H1 (cell line): ENCODE measurements around the gene EXOSC10. TPM values are rescaled to one million over a fixed set of nuclear protein-coding genes. Genes with fewer than 3 reads are reported as not detected.

ENCODE experiments used
- CTCF ChIA-PET: fragments of 300-600 bp; sonication (Branson Sonifier 250); formaldehyde crosslinking; loops from one replicate; lab custom pipeline; 2021; ENCODE audit not compliant: partially characterized antibody; lab: Charles Lee
- POLR2A ChIA-PET: fragments of 300-600 bp; sonication (Branson Sonifier 250); formaldehyde crosslinking; loops from one replicate; lab custom pipeline; 2021; ENCODE audit warnings: inconsistent platforms; ENCODE audit not compliant: partially characterized antibody; lab: Charles Lee
- DNase-seq, 2 experiments: peaks; one replicate each; pipeline versions ENCODE4 v3.0.0 to v3.0.0-alpha.2; 2010 to 2022; ENCODE audit warnings: low spot score in 2 of 2, low read depth in 1 of 2, mixed read lengths in 1 of 2
- FAIRE-seq: peaks from 2 replicates; lab custom pipeline; 2011; peaks lifted over from hg19 to GRCh38; lab: Jason Lieb, UNC
- H2AFZ ChIP-seq: 2 replicates; pipeline ENCODE4 v1.8.1; 2012; ENCODE audit warnings: low read length, inconsistent platforms
- H2AK5ac ChIP-seq: 2 replicates; pipeline ENCODE4 v1.6.1; 2013; ENCODE audit warnings: low read depth, low read length
- H2BK120ac ChIP-seq: replicated peaks from 2 replicates; pipeline ENCODE3; 2013; ENCODE audit warnings: low read depth, low read length, inconsistent platforms
- H2BK12ac ChIP-seq: 2 replicates; pipeline ENCODE4 v1.6.1; 2013; ENCODE audit warnings: low read depth, low read length
- H2BK15ac ChIP-seq: 2 replicates; pipeline ENCODE4 v1.6.1; 2013; ENCODE audit warnings: low read length
- H2BK20ac ChIP-seq: 2 replicates; pipeline ENCODE4 v1.6.1; 2013; ENCODE audit warnings: low read length
- H2BK5ac ChIP-seq: 2 replicates; pipeline ENCODE4 v1.6.1; 2013; ENCODE audit warnings: low read depth, low read length
- H3K14ac ChIP-seq: 2 replicates; pipeline ENCODE4 v1.6.1; 2013; ENCODE audit warnings: inconsistent platforms; ENCODE audit not compliant: insufficient read length
- H3K18ac ChIP-seq: 2 replicates; pipeline ENCODE4 v1.6.1; 2013; ENCODE audit warnings: low read length; ENCODE audit errors: extremely low read depth
- H3K23ac ChIP-seq: 2 replicates; pipeline ENCODE4 v1.6.1; 2013; ENCODE audit warnings: inconsistent platforms; ENCODE audit not compliant: insufficient read length
- H3K23me2 ChIP-seq: 2 replicates; pipeline ENCODE4 v1.6.1; 2013; ENCODE audit warnings: low read depth, low read length
- H3K27ac ChIP-seq: 2 replicates; pipeline ENCODE4 v1.6.1; 2011; ENCODE audit warnings: low read depth, low read length, inconsistent platforms
- H3K27me3 ChIP-seq, 4 experiments: replicated peaks in 1 of 4; 1 replicate in 1 of 4; 2 replicates in 3 of 4; pipeline versions ENCODE4 v1.6.1 to v1.8.1; 2011 to 2013; ENCODE audit warnings: low read length in 3 of 4, mild to moderate bottlenecking in 3 of 4, inconsistent platforms in 2 of 4, mixed read lengths in 2 of 4, moderate library complexity in 1 of 4; ENCODE audit not compliant: control insufficient read depth in 3 of 4, insufficient read depth in 3 of 4; ENCODE audit errors: extremely low read depth in 1 of 4
- H3K36me3 ChIP-seq, 4 experiments: 2 replicates each; pipeline versions ENCODE4 v1.6.1 to v1.8.1; 2011 to 2013; ENCODE audit warnings: mild to moderate bottlenecking in 4 of 4, low read length in 3 of 4, moderate library complexity in 2 of 4, control low read depth in 1 of 4, inconsistent platforms in 1 of 4; ENCODE audit not compliant: insufficient read depth in 4 of 4, control insufficient read depth in 2 of 4
- H3K4ac ChIP-seq: replicated peaks from 2 replicates; pipeline ENCODE3; 2013; ENCODE audit warnings: low read length, low read depth, mixed read lengths, inconsistent platforms; ENCODE audit not compliant: insufficient read length
- H3K4me1 ChIP-seq, 4 experiments: replicated peaks in 1 of 4; 1 replicate in 1 of 4; 2 replicates in 3 of 4; pipeline versions ENCODE4 v1.6.1 to v1.8.1; 2011 to 2013; ENCODE audit warnings: low read length in 3 of 4, inconsistent platforms in 2 of 4, mixed read lengths in 1 of 4; ENCODE audit not compliant: insufficient read depth in 4 of 4, control insufficient read depth in 3 of 4
- H3K4me2 ChIP-seq, 2 experiments: 2 replicates each; pipeline versions ENCODE4 v1.6.1 to v1.8.1; 2011 to 2013; ENCODE audit warnings: low read depth in 2 of 2, low read length in 2 of 2, control low read depth in 1 of 2, inconsistent platforms in 1 of 2, mild to moderate bottlenecking in 1 of 2; ENCODE audit not compliant: insufficient read depth in 1 of 2
- H3K4me3 ChIP-seq, 4 experiments: fragments of 200-600, 300-600 bp in 1 of 4; sonication (generic), shearing (Covaris generic), sonication (Bioruptor Twin) in 1 of 4; 2 replicates each; pipeline versions ENCODE4 v1.5.1 to v1.8.1; 2011 to 2016; ENCODE audit warnings: low read length in 4 of 4, low read depth in 3 of 4, control low read depth in 2 of 4, inconsistent platforms in 2 of 4, mild to moderate bottlenecking in 2 of 4, mixed read lengths in 1 of 4, moderate library complexity in 1 of 4; ENCODE audit not compliant: insufficient read depth in 2 of 4; ENCODE audit errors: extremely low read depth in 1 of 4
- H3K56ac ChIP-seq: replicated peaks from 2 replicates; pipeline ENCODE3; 2013; ENCODE audit warnings: low read depth, mild to moderate bottlenecking, mixed read lengths, low read length, inconsistent platforms; ENCODE audit not compliant: insufficient read length
- H3K79me1 ChIP-seq: 2 replicates; pipeline ENCODE4 v1.6.1; 2013; ENCODE audit warnings: low read depth, low read length, control low read depth
- H3K79me2 ChIP-seq, 2 experiments: 2 replicates each; pipeline versions ENCODE4 v1.6.1 to v1.8.1; 2012 to 2013; ENCODE audit warnings: low read length in 2 of 2, mild to moderate bottlenecking in 2 of 2, inconsistent platforms in 1 of 2; ENCODE audit not compliant: insufficient read depth in 2 of 2, control insufficient read depth in 1 of 2
- H3K9ac ChIP-seq, 4 experiments: replicated peaks in 1 of 4; 1 replicate in 1 of 4; 2 replicates in 3 of 4; pipeline versions ENCODE4 v1.6.1 to v1.8.1; 2011 to 2013; ENCODE audit warnings: low read depth in 3 of 4, low read length in 3 of 4, control low read depth in 2 of 4, mild to moderate bottlenecking in 2 of 4, moderate library complexity in 2 of 4, inconsistent platforms in 1 of 4; ENCODE audit errors: extremely low read depth in 1 of 4
- H3K9me3 ChIP-seq, 2 experiments: 2 replicates each; pipeline versions ENCODE4 v1.6.1 to v1.8.1; 2012 to 2013; ENCODE audit warnings: mild to moderate bottlenecking in 2 of 2, moderate library complexity in 2 of 2, control low read depth in 1 of 2, inconsistent platforms in 1 of 2, low read depth in 1 of 2, low read length in 1 of 2, mixed read lengths in 1 of 2; ENCODE audit not compliant: insufficient read depth in 2 of 2
- H4K20me1 ChIP-seq, 2 experiments: replicated peaks in 1 of 2; 2 replicates each; pipeline versions ENCODE3 to v1.8.1; 2011 to 2013; ENCODE audit warnings: inconsistent platforms in 2 of 2, low read length in 2 of 2, mild to moderate bottlenecking in 1 of 2; ENCODE audit not compliant: insufficient read depth in 2 of 2, control insufficient read depth in 1 of 2
- H4K5ac ChIP-seq: 2 replicates; pipeline ENCODE4 v1.6.1; 2013; ENCODE audit warnings: low read length, low read depth, mixed read lengths, inconsistent platforms; ENCODE audit not compliant: insufficient read length
- H4K8ac ChIP-seq: 2 replicates; pipeline ENCODE4 v1.8.0; 2013; ENCODE audit warnings: mild to moderate bottlenecking, moderate library complexity, low read length, inconsistent platforms; ENCODE audit not compliant: insufficient read depth; ENCODE audit errors: extremely low read depth
- H4K91ac ChIP-seq: replicated peaks from 2 replicates; pipeline ENCODE3; 2013; ENCODE audit warnings: low read length, mixed read lengths, inconsistent platforms; ENCODE audit not compliant: insufficient read length
- EGR1 ChIP-seq: IDR thresholded peaks from 2 replicates; pipeline ENCODE4 v1.6.1; 2011; ENCODE audit warnings: low read depth, low read length, borderline replicate concordance
- HDAC2 ChIP-seq, 2 experiments: fragments of 300-600 bp in 1 of 2; sonication (generic) in 1 of 2; IDR thresholded peaks; 2 replicates each; pipeline ENCODE4 v1.6.1; 2011 to 2012; ENCODE audit warnings: low read depth in 2 of 2, low read length in 2 of 2, mild to moderate bottlenecking in 2 of 2, moderate library complexity in 2 of 2, borderline replicate concordance in 1 of 2, inconsistent platforms in 1 of 2
- HDAC6 ChIP-seq: IDR thresholded peaks from one replicate; pipeline ENCODE4 v1.7.1; 2012; ENCODE audit warnings: low read depth, mild to moderate bottlenecking, inconsistent platforms, low read length, moderate library complexity
- PHF8 ChIP-seq: fragments of 200-600 bp; sonication (generic); conservative IDR thresholded peaks from 2 replicates; pipeline ENCODE4 v1.7.1; 2012; ENCODE audit warnings: low read depth, mild to moderate bottlenecking, inconsistent platforms, low read length, moderate library complexity
- POU5F1 ChIP-seq: IDR thresholded peaks from 2 replicates; pipeline ENCODE4 v1.6.1; 2011; ENCODE audit warnings: low read depth, mild to moderate bottlenecking, low read length, moderate library complexity
- RBBP5 ChIP-seq: IDR thresholded peaks from 2 replicates; pipeline ENCODE4 v1.7.1; 2012; ENCODE audit warnings: low read depth, mild to moderate bottlenecking, inconsistent platforms, low read length, moderate library complexity, borderline replicate concordance
- RNF2 ChIP-seq: fragments of 200-900, 300-1000 bp; sonication (generic); IDR thresholded peaks from 2 replicates; pipeline ENCODE4 v1.7.1; 2016; ENCODE audit warnings: borderline replicate concordance, low read depth, mild to moderate bottlenecking, antibody characterized with exemption, low read length; ENCODE audit not compliant: poor library complexity, severe bottlenecking; ENCODE audit errors: missing control alignments
- RXRA ChIP-seq: IDR thresholded peaks from 2 replicates; pipeline ENCODE4 v1.6.1; 2011; ENCODE audit warnings: low read depth, mild to moderate bottlenecking, low read length, moderate library complexity; ENCODE audit not compliant: insufficient read depth
- SAP30 ChIP-seq: fragments of 300-600 bp; sonication (generic); IDR thresholded peaks from 2 replicates; pipeline ENCODE4 v1.7.1; 2012; ENCODE audit warnings: low read length, moderate library complexity, mild to moderate bottlenecking, inconsistent platforms; ENCODE audit not compliant: insufficient read depth, insufficient replicate concordance
- SP2 ChIP-seq: IDR thresholded peaks from 2 replicates; pipeline ENCODE4 v1.6.1; 2012; ENCODE audit warnings: mild to moderate bottlenecking, low read length, inconsistent platforms
- WGBS, 2 experiments: shearing (Covaris generic) in 1 of 2; methylation state at CpG; one replicate each; pipeline versions ENCODE4 v1.1.6 to v1.1.7; 2013 to 2015; ENCODE audit warnings: low lambda C conversion rate in 2 of 2, mixed read lengths in 2 of 2, inconsistent platforms in 1 of 2, low coverage in 1 of 2, missing lambda C conversion rate in 1 of 2; ENCODE audit not compliant: insufficient replicate concordance in 2 of 2, insufficient coverage in 1 of 2, insufficient read length in 1 of 2; ENCODE audit errors: extremely low coverage in 1 of 2, missing lambda C conversion rate in 1 of 2; 5-methylcytosine and 5-hydroxymethylcytosine counted together
- polyA plus RNA-seq, 7 experiments: library from polyadenylated mRNA; depleted of rRNA in 3 of 7; stranded (reverse) in 5 of 7; unstranded in 2 of 7; fragments of >200 nt in 5 of 7; fragments of 200-250 nt in 2 of 7; gene quantifications; 1 replicate in 5 of 7; 2 replicates in 1 of 7; 4 replicates in 1 of 7; pipeline versions ENCODE4 v1.2.1 to v1.2.3, GENCODE V29; 2011 to 2013; ENCODE audit warnings: missing spikeins in 2 of 7, mixed read lengths in 2 of 7
- total RNA-seq: library from RNA; stranded (reverse); fragmentation: NEBNext Ultra II Directional; extraction: Animal tissue kit (Norgen Biotek cat#: 25700); gene quantifications from 2 replicates; pipeline ENCODE4 v1.2.1, GENCODE V29; 2021

Gene EXOSC10
- total and polyA plus RNA-seq, 2 of the 8 experiments (the other 6 are each of a cell fraction or from before 2014, with no cell fraction given): 57.9 to 86.1 TPM

- POLR2A ChIA-PET: interaction anchor here (1.4 to 1.6 kb wide), 4 partner anchors 10 to 52 kb away, joined by 4 to 8 read pairs (median 7); partner anchors contain the start of gene TARDBP
Observed at GRCh38 chr1:11028018-11028417, 71.7 kb downstream of the EXOSC10 start.

More at GRCh38 chr1:11028018-11028417, 71.7 kb downstream of the EXOSC10 start:
- Histone ChIP-seq H3K27ac (no peak overlapping the region), H4K8ac (no peak overlapping the region), H3K9me3 (no peaks in the 10 kb centered on the region; a peak in 1 of 4 replicates), H2BK12ac (no peak overlapping the region), H3K4ac (no peak overlapping the region), H4K20me1 (peaks cover 3 to 9% of the 10 kb centered on the region in 2 experiments), H3K18ac (no peak overlapping the region), H2AFZ (no peak overlapping the region), H3K79me2 (no peaks in the 10 kb centered on the region), H2BK120ac (no peak overlapping the region), H3K9ac (no peak overlapping the region), H3K4me3 (no peak overlapping the region), H2BK20ac (no peak overlapping the region), H2AK5ac (no peak overlapping the region), H3K23ac (no peak overlapping the region), H3K27me3 (no peaks in the 10 kb centered on the region), H3K36me3 (peaks cover 9 to 48% (median 23%) of the 10 kb centered on the region in 4 experiments), H3K4me2 (no peak overlapping the region), H2BK15ac (no peak overlapping the region), H2BK5ac (no peak overlapping the region), H3K56ac (no peak overlapping the region), H4K91ac (no peak overlapping the region), H3K79me1 (no peaks in the 10 kb centered on the region), H3K14ac (no peak overlapping the region), H4K5ac (no peak overlapping the region), H3K4me1 (peaks cover 0 to 4% (median 0%) of the 10 kb centered on the region in 4 experiments; a peak in 3 of 7 replicates), H3K23me2 (no peaks in the 10 kb centered on the region)
- CTCF ChIA-PET: interaction anchor here (1.7 kb wide), 1 partner anchor 10 kb away, joined by 9 read pairs; no protein-coding TSS in a partner anchor
- DNase-seq (no peak), FAIRE-seq (no peak)
- 81% methylated on average over 3 of the region's 3 CpGs; no CpG with 5 or more reads in 1 of the 2 experiments for WGBS, 2 experiments
- TF ChIP-seq HDAC6: no peak
- TF ChIP-seq RXRA: no peak
- TF ChIP-seq POU5F1: no peak
- TF ChIP-seq RNF2: no peak
- no peak for TF ChIP-seq PHF8
- TF ChIP-seq SP2: no peak
- no peak for TF ChIP-seq SAP30
- TF ChIP-seq EGR1: no peak
- TF ChIP-seq RBBP5: no peak
- no peak for TF ChIP-seq HDAC2 (IDR thresholded peaks at IDR 0.05; ENCODE audit: borderline replicate concordance in 1 of 2, low read depth in 2 of 2, low read length in 2 of 2)
